Measurements from ENCODE around the gene KRTAP12-2.

- TF ChIP-seq EP300 (IDR thresholded peaks at IDR 0.05; ENCODE audit: borderline replicate concordance in 1 of 2, control insufficient read depth in 1 of 2, low read depth in 2 of 2, low read length in 2 of 2) (no peak), SRF (IDR thresholded peaks at IDR 0.05; ENCODE audit: low read depth in 2 of 2, low read length in 2 of 2) (no peak), CTCF (IDR thresholded peaks at IDR 0.05 in 2 of 3, conservative IDR thresholded peaks at IDR 0.05 in 1 of 3; ENCODE audit: control insufficient read depth in 2 of 3, extremely low read depth in 1 of 3, insufficient read depth in 1 of 3, low read depth in 3 of 3, low read length in 3 of 3) (no peak), DPF2 (IDR thresholded peaks at IDR 0.05) (no peak), JUND (IDR thresholded peaks at IDR 0.05; ENCODE audit: low read depth, low read length) (no peak), BRCA1 (IDR thresholded peaks at IDR 0.05; ENCODE audit: low read depth, low read length) (no peak)
Observed at GRCh38 chr21:44632067-44632466, 34.7 kb downstream of the KRTAP12-2 start.
